Keratinocyte (primary cell): ENCODE results near the gene RHOC. TPM values are rescaled to one million over a fixed set of nuclear protein-coding genes. Genes with fewer than 3 reads are reported as not detected.

Experiments used
- DNase-seq: peaks from one replicate; pipeline ENCODE4 v3.0.0-alpha.2; 2011; ENCODE audit warnings: low read depth, missing footprints, low spot score
- FAIRE-seq: peaks from 2 replicates; lab custom pipeline; 2011; peaks lifted over from hg19 to GRCh38; lab: Jason Lieb, UNC
- H2AFZ ChIP-seq: 2 replicates; pipeline ENCODE4 v1.6.0; 2012; ENCODE audit warnings: low read length, control low read depth, inconsistent platforms; ENCODE audit not compliant: control insufficient read depth
- H3K27ac ChIP-seq: 2 replicates; pipeline ENCODE4 v1.5.1; 2011; ENCODE audit warnings: low read length; ENCODE audit not compliant: control insufficient read depth, insufficient read depth
- H3K27me3 ChIP-seq: 3 replicates; pipeline ENCODE4 v1.6.0; 2011; ENCODE audit warnings: low read length; ENCODE audit not compliant: control insufficient read depth, insufficient read depth; ENCODE audit errors: extremely low read depth
- H3K36me3 ChIP-seq, 2 experiments: 2 replicates in 1 of 2; 3 replicates in 1 of 2; pipeline ENCODE4 v1.5.1; 2011; ENCODE audit warnings: low read length in 2 of 2, mild to moderate bottlenecking in 1 of 2; ENCODE audit not compliant: control insufficient read depth in 2 of 2, insufficient read depth in 2 of 2; ENCODE audit errors: extremely low read depth in 1 of 2
- H3K4me1 ChIP-seq: 3 replicates; pipeline ENCODE4 v1.5.1; 2011; ENCODE audit warnings: low read length; ENCODE audit not compliant: control insufficient read depth, insufficient read depth; ENCODE audit errors: extremely low read depth
- H3K4me2 ChIP-seq: 3 replicates; pipeline ENCODE4 v1.6.0; 2011; ENCODE audit warnings: low read depth, low read length; ENCODE audit not compliant: control insufficient read depth, insufficient read depth; ENCODE audit errors: extremely low read depth
- H3K4me3 ChIP-seq, 3 experiments: fragments of 200-600 bp in 1 of 3; sonication (generic) in 1 of 3; 2 replicates in 2 of 3; 3 replicates in 1 of 3; pipeline ENCODE4 v1.5.1; 2011 to 2016; ENCODE audit warnings: low read length in 3 of 3, mild to moderate bottlenecking in 3 of 3, control low read depth in 2 of 3, inconsistent platforms in 1 of 3, low read depth in 1 of 3, mixed read lengths in 1 of 3, mixed run types in 1 of 3, moderate library complexity in 1 of 3; ENCODE audit not compliant: control insufficient read depth in 2 of 3, insufficient read depth in 2 of 3; ENCODE audit errors: extremely low read depth in 1 of 3
- H3K79me2 ChIP-seq: 2 replicates; pipeline ENCODE4 v1.6.0; 2012; ENCODE audit warnings: low read length; ENCODE audit not compliant: control insufficient read depth, insufficient read depth
- H3K9ac ChIP-seq: 3 replicates; pipeline ENCODE4 v1.6.0; 2011; ENCODE audit warnings: low read length; ENCODE audit not compliant: control insufficient read depth, insufficient read depth; ENCODE audit errors: extremely low read depth
- H3K9me1 ChIP-seq: 3 replicates; pipeline ENCODE4 v1.6.0; 2011; ENCODE audit warnings: low read length; ENCODE audit not compliant: control insufficient read depth, insufficient read depth; ENCODE audit errors: extremely low read depth
- H3K9me3 ChIP-seq: 2 replicates; pipeline ENCODE4 v1.5.1; 2012; ENCODE audit warnings: low read depth, low read length; ENCODE audit not compliant: control insufficient read depth
- H4K20me1 ChIP-seq: 3 replicates; pipeline ENCODE4 v1.6.0; 2011; ENCODE audit warnings: low read length; ENCODE audit not compliant: control insufficient read depth, insufficient read depth; ENCODE audit errors: extremely low read depth
- EZH2 ChIP-seq: IDR thresholded peaks from one replicate; pipeline ENCODE4 v1.6.1; 2012; ENCODE audit warnings: inconsistent platforms, mild to moderate bottlenecking, low read length, moderate library complexity
- dilution Hi-C: fragments of 300-500 bp; cut with MboI; formaldehyde crosslinking; loops from one replicate; pipeline ENCODE4 v1.7.0; 2020; ENCODE audit warnings: low sequenced_read_pairs; ENCODE audit not compliant: extremely low pct_ligation_motif_present
- polyA plus RNA-seq, 5 experiments: library from polyadenylated mRNA; depleted of rRNA in 3 of 5; stranded (reverse) in 3 of 5; stranded (forward) in 1 of 5; unstranded in 1 of 5; fragments of >200 nt; gene quantifications; 1 replicate in 1 of 5; 2 replicates in 3 of 5; 3 replicates in 1 of 5; pipeline versions ENCODE4 v1.2.1 to v1.2.3, GENCODE V29; 2011 to 2012; ENCODE audit warnings: missing spikeins in 2 of 5, low read depth in 1 of 5, low replicate concordance in 1 of 5
- TF ChIP-seq, protein P1 (sequence below), 3 experiments: IDR thresholded peaks in 1 of 3; conservative IDR thresholded peaks in 1 of 3; optimal IDR thresholded peaks in 1 of 3; 2 replicates in 2 of 3; 3 replicates in 1 of 3; pipeline versions ENCODE3 to v1.5.1; 2011; ENCODE audit warnings: low read length in 3 of 3, mild to moderate bottlenecking in 3 of 3, moderate library complexity in 2 of 3, control low read depth in 1 of 3, inconsistent platforms in 1 of 3; ENCODE audit not compliant: insufficient read depth in 2 of 3; ENCODE audit errors: extremely low read depth in 1 of 3

The RHOC gene
- polyA plus RNA-seq, 1 donor (not counting 4 experiments of a cell fraction or from before 2014, with no cell fraction given) = 639 TPM

DNA sequence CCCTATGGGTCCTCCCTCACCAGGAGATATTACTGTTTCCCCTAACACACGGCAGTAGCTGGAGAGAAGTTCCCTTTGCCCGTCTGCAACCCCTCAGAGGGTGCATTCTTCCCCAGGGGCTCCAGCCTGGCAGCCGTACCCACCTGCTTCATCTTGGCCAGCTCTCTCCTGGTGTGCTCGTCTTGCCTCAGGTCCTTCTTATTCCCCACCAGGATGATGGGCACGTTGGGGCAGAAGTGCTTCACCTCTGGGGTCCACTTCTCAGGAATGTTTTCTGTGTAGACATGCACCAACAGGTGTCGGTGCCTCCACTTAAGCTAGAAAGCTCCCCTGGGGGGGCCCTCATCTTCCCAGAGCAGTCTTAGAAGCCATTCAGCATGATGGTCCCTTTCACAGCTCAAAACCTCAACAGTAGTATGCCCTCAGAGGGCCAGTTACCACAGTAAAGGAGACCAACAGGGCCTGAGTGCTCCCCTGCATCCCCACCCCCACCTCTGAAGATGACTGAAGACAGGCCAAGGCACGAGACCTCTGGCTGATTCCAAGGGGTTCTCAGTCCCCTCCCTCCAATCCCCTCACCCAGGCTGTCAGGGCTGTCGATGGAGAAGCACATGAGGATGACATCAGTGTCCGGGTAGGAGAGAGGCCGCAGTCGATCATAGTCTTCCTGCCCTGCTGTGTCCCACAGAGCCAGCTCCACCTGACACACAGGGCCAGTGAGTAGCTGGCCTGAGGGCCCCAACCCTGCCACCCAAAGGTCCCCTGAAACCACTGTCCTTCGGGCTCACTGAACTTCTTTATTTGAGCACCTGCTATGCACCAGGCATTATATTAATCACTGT is 4.3 kb downstream of the RHOC start:
- TF ChIP-seq, protein P1, sequence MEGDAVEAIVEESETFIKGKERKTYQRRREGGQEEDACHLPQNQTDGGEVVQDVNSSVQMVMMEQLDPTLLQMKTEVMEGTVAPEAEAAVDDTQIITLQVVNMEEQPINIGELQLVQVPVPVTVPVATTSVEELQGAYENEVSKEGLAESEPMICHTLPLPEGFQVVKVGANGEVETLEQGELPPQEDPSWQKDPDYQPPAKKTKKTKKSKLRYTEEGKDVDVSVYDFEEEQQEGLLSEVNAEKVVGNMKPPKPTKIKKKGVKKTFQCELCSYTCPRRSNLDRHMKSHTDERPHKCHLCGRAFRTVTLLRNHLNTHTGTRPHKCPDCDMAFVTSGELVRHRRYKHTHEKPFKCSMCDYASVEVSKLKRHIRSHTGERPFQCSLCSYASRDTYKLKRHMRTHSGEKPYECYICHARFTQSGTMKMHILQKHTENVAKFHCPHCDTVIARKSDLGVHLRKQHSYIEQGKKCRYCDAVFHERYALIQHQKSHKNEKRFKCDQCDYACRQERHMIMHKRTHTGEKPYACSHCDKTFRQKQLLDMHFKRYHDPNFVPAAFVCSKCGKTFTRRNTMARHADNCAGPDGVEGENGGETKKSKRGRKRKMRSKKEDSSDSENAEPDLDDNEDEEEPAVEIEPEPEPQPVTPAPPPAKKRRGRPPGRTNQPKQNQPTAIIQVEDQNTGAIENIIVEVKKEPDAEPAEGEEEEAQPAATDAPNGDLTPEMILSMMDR (optimal IDR thresholded peaks at IDR 0.05 in 1 of 3, IDR thresholded peaks at IDR 0.05 in 1 of 3, conservative IDR thresholded peaks at IDR 0.05 in 1 of 3; ENCODE audit: extremely low read depth in 1 of 3, insufficient read depth in 2 of 3, low read length in 3 of 3) = no peak
- no peak for TF ChIP-seq EZH2
- DNase-seq (no peak), FAIRE-seq (no peak)
- Histone ChIP-seq H3K27me3 (no peaks in the 10 kb centered on the region), H3K9me1 (peaks cover 11% of the 10 kb centered on the region), H3K36me3 (peaks cover 28 to 50% of the 10 kb centered on the region in 2 experiments), H3K9me3 (no peaks in the 10 kb centered on the region), H3K4me2 (no peak overlapping the region), H3K79me2 (peaks cover 38% of the 10 kb centered on the region), H3K4me3 (no peak overlapping the region), H4K20me1 (peaks cover 15% of the 10 kb centered on the region), H2AFZ (no peak overlapping the region), H3K27ac (no peak overlapping the region), H3K4me1 (peaks cover 68% of the 10 kb centered on the region), H3K9ac (no peak overlapping the region)
- dilution Hi-C loops = no loop called here

DNA sequence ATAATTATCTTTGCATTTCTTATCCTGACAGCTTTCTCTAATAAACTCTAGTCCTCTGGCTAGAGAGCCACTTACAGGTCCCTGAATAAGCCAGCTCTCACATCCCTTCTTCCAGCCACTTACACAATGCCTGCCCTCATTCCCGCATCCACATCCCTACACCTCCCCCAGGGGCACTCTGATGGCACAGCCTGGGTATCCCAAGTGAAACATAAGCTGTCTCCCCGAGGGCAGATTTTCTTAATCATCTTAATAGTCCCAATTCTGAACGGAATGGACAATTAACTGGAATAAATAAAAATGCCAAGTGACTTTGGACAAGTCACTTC is 4.9 kb downstream of the RHOC start:
- FAIRE-seq = no peak
- H4K20me1 ChIP-seq = peaks cover 15% of the 10 kb centered on the region
- H3K4me3 ChIP-seq = no peak overlapping the region
- dilution Hi-C loops = no loop called here
- H3K27me3 ChIP-seq = no peaks in the 10 kb centered on the region
- H3K9me3 ChIP-seq = no peaks in the 10 kb centered on the region
- TF ChIP-seq, protein P1 (optimal IDR thresholded peaks at IDR 0.05 in 1 of 3, IDR thresholded peaks at IDR 0.05 in 1 of 3, conservative IDR thresholded peaks at IDR 0.05 in 1 of 3; ENCODE audit: extremely low read depth in 1 of 3, insufficient read depth in 2 of 3, low read length in 3 of 3) = no peak
- no peak for DNase-seq
- no peak overlapping the region for H2AFZ ChIP-seq
- H3K79me2 ChIP-seq = peaks cover 38% of the 10 kb centered on the region
- no peak overlapping the region for H3K27ac ChIP-seq
- peaks cover 66% of the 10 kb centered on the region for H3K4me1 ChIP-seq
- H3K4me2 ChIP-seq = no peak overlapping the region
- H3K36me3 ChIP-seq = peaks cover 28 to 50% of the 10 kb centered on the region in 2 experiments
- peaks cover 11% of the 10 kb centered on the region for H3K9me1 ChIP-seq
- H3K9ac ChIP-seq = no peak overlapping the region
